Osteoblast (primary cell): ENCODE results near the gene FRAT1. TPM values are rescaled to one million over a fixed set of nuclear protein-coding genes. Genes with fewer than 3 reads are reported as not detected.

Experiments used
- DNase-seq: peaks from one replicate; pipeline ENCODE4 v3.0.0; 2011; ENCODE audit warnings: low spot score, mixed read lengths; ENCODE audit not compliant: insufficient read length; ENCODE audit errors: missing footprints
- H2AFZ ChIP-seq: 2 replicates; pipeline ENCODE4 v1.6.0; 2011; ENCODE audit warnings: mild to moderate bottlenecking, low read length
- H3K27ac ChIP-seq: 2 replicates; pipeline ENCODE4 v1.5.1; 2011; ENCODE audit warnings: mild to moderate bottlenecking, low read depth, low read length, moderate library complexity
- H3K27me3 ChIP-seq: 2 replicates; pipeline ENCODE4 v1.6.0; 2012; ENCODE audit warnings: mild to moderate bottlenecking, control low read depth, inconsistent platforms, low read length, moderate library complexity; ENCODE audit not compliant: insufficient read depth
- H3K36me3 ChIP-seq: 2 replicates; pipeline ENCODE4 v1.5.1; 2011; ENCODE audit warnings: mild to moderate bottlenecking, low read length, control low read depth, moderate library complexity; ENCODE audit not compliant: insufficient read depth
- H3K4me1 ChIP-seq: 2 replicates; pipeline ENCODE4 v1.5.1; 2011; ENCODE audit warnings: mild to moderate bottlenecking, low read length, control low read depth, moderate library complexity; ENCODE audit not compliant: insufficient read depth
- H3K4me2 ChIP-seq: 2 replicates; pipeline ENCODE4 v1.6.0; 2011; ENCODE audit warnings: mild to moderate bottlenecking, low read length; ENCODE audit not compliant: insufficient read depth
- H3K4me3 ChIP-seq: fragments of 200-600 bp; sonication (generic); 3 replicates; pipeline ENCODE4 v1.5.1; 2012; ENCODE audit warnings: mild to moderate bottlenecking, low read length, inconsistent platforms; ENCODE audit not compliant: insufficient read depth
- H3K79me2 ChIP-seq: 2 replicates; pipeline ENCODE4 v1.6.0; 2012; ENCODE audit warnings: mild to moderate bottlenecking, low read length, control low read depth, inconsistent platforms; ENCODE audit not compliant: insufficient read depth
- H3K9me3 ChIP-seq: 2 replicates; pipeline ENCODE4 v1.5.1; 2011; ENCODE audit warnings: low read depth, low read length, control low read depth
- H4K20me1 ChIP-seq: 2 replicates; pipeline ENCODE4 v1.6.0; 2012; ENCODE audit warnings: mild to moderate bottlenecking, low read length, control low read depth; ENCODE audit not compliant: insufficient read depth
- CTCF ChIP-seq: IDR thresholded peaks from 2 replicates; pipeline ENCODE4 v1.5.1; 2011; ENCODE audit warnings: mild to moderate bottlenecking, low read depth, low read length, moderate library complexity; ENCODE audit errors: extremely low read depth
- total RNA-seq: library from RNA; depleted of rRNA; stranded (reverse); fragments of >200 nt; gene quantifications from 2 replicates; pipeline ENCODE4 v1.2.3, GENCODE V29; 2012

The FRAT1 gene
- total RNA-seq, 1 donor: 3.3 TPM

GRCh38 chr10:97336006-97336405 is 16.9 kb downstream of the FRAT1 start:
- no peaks in the 10 kb centered on the region for H4K20me1 ChIP-seq
- no peak overlapping the region for H3K4me3 ChIP-seq
- peaks cover 9% of the 10 kb centered on the region for H3K79me2 ChIP-seq
- H3K36me3 ChIP-seq: no peaks in the 10 kb centered on the region
- no peaks in the 10 kb centered on the region for H3K9me3 ChIP-seq
- no peak overlapping the region for H3K27ac ChIP-seq
- no peak overlapping the region for H3K4me2 ChIP-seq
- H3K4me1 ChIP-seq: peaks cover 20% of the 10 kb centered on the region
- TF ChIP-seq CTCF: no peak
- no peak overlapping the region for H2AFZ ChIP-seq
- H3K27me3 ChIP-seq: peaks cover 34% of the 10 kb centered on the region
- no peak for DNase-seq

GRCh38 chr10:97336446-97336845 is 17.4 kb downstream of the FRAT1 start:
- no peak overlapping the region for H2AFZ ChIP-seq
- peaks cover 20% of the 10 kb centered on the region for H3K4me1 ChIP-seq
- no peak for DNase-seq
- no peak overlapping the region for H3K27ac ChIP-seq
- H3K36me3 ChIP-seq: no peaks in the 10 kb centered on the region
- TF ChIP-seq CTCF: no peak
- H3K79me2 ChIP-seq: peaks cover 5% of the 10 kb centered on the region
- no peak overlapping the region for H3K4me2 ChIP-seq
- peaks cover 34% of the 10 kb centered on the region for H3K27me3 ChIP-seq
- H3K4me3 ChIP-seq: no peak overlapping the region
- H4K20me1 ChIP-seq: no peaks in the 10 kb centered on the region
- H3K9me3 ChIP-seq: no peaks in the 10 kb centered on the region

GRCh38 chr10:97336942-97337831 is 18.1 kb downstream of the FRAT1 start:
- Histone ChIP-seq H3K4me2 (no peak overlapping the region), H3K9me3 (no peaks in the 10 kb centered on the region), H3K4me3 (no peak overlapping the region), H3K27me3 (peaks cover 34% of the 10 kb centered on the region), H4K20me1 (no peaks in the 10 kb centered on the region), H3K79me2 (no peaks in the 10 kb centered on the region), H2AFZ (no peak overlapping the region), H3K36me3 (no peaks in the 10 kb centered on the region), H3K4me1 (peaks cover 16% of the 10 kb centered on the region), H3K27ac (no peak overlapping the region)
- no peak for DNase-seq
- TF ChIP-seq CTCF: no peak

GRCh38 chr10:97338041-97338440 is 19.0 kb downstream of the FRAT1 start:
- H3K36me3 ChIP-seq: no peaks in the 10 kb centered on the region
- no peak for TF ChIP-seq CTCF
- no peak overlapping the region for H3K4me2 ChIP-seq
- DNase-seq: no peak
- H3K27ac ChIP-seq: no peak overlapping the region
- no peaks in the 10 kb centered on the region for H3K9me3 ChIP-seq
- no peak overlapping the region for H3K4me3 ChIP-seq
- no peaks in the 10 kb centered on the region for H4K20me1 ChIP-seq
- no peak overlapping the region for H2AFZ ChIP-seq
- no peaks in the 10 kb centered on the region for H3K79me2 ChIP-seq
- peaks cover 34% of the 10 kb centered on the region for H3K27me3 ChIP-seq
- H3K4me1 ChIP-seq: peaks cover 9% of the 10 kb centered on the region
